DND-41 (cell line): ENCODE results near the gene C3orf62.
"Not testable (repeated sequence)": the region's sequence is repeated elsewhere in the genome, so short reads cannot be mapped to it uniquely, and the experiment has no call there.

ENCODE experiments used
- ATAC-seq: fragments of 200-7000 bp; cut with Tn5 transposase; 3 replicates; pipeline ENCODE4 v1.9.1; 2021; ENCODE audit warnings: low read depth; ENCODE audit not compliant: insufficient read depth
- DNase-seq: peaks from one replicate; pipeline ENCODE4 v3.0.0-alpha.2; 2020
- H2AFZ ChIP-seq: 2 replicates; pipeline ENCODE4 v1.6.0; 2012; ENCODE audit warnings: low read depth, low read length
- H3K27ac ChIP-seq: 2 replicates; pipeline ENCODE4 v1.5.1; 2012; ENCODE audit warnings: low read length, inconsistent platforms
- H3K27me3 ChIP-seq: fragments of 200-600 bp; sonication (generic); 2 replicates; pipeline ENCODE4 v1.6.0; 2012; ENCODE audit warnings: low read length, mild to moderate bottlenecking, inconsistent platforms; ENCODE audit not compliant: insufficient read depth, poor library complexity
- H3K36me3 ChIP-seq: 2 replicates; pipeline ENCODE4 v1.5.1; 2012; ENCODE audit warnings: low read length, inconsistent platforms; ENCODE audit not compliant: insufficient read depth
- H3K4me1 ChIP-seq: 2 replicates; pipeline ENCODE4 v1.5.1; 2012; ENCODE audit warnings: mild to moderate bottlenecking, low read length; ENCODE audit not compliant: insufficient read depth
- H3K4me2 ChIP-seq: 2 replicates; pipeline ENCODE4 v1.6.0; 2012; ENCODE audit warnings: mild to moderate bottlenecking, moderate library complexity, low read length, inconsistent platforms; ENCODE audit not compliant: insufficient read depth
- H3K4me3 ChIP-seq, 2 experiments: fragments of 200-600 bp in 1 of 2; shearing (Covaris generic) in 1 of 2; 2 replicates each; pipeline ENCODE4 v1.5.1; 2012 to 2016; ENCODE audit warnings: inconsistent platforms in 2 of 2, low read length in 2 of 2, mild to moderate bottlenecking in 2 of 2, low read depth in 1 of 2, moderate library complexity in 1 of 2
- H3K79me2 ChIP-seq: 2 replicates; pipeline ENCODE4 v1.6.0; 2012; ENCODE audit warnings: low read length, inconsistent platforms; ENCODE audit not compliant: insufficient read depth
- H3K9ac ChIP-seq: 2 replicates; pipeline ENCODE4 v1.6.0; 2012; ENCODE audit warnings: low read depth, mild to moderate bottlenecking, inconsistent platforms, low read length, moderate library complexity
- H3K9me3 ChIP-seq: 2 replicates; pipeline ENCODE4 v1.5.1; 2012; ENCODE audit warnings: low read length, moderate library complexity, mild to moderate bottlenecking, inconsistent platforms; ENCODE audit not compliant: insufficient read depth, severe bottlenecking
- H4K20me1 ChIP-seq: 2 replicates; pipeline ENCODE4 v1.6.0; 2012; ENCODE audit warnings: low read length; ENCODE audit not compliant: insufficient read depth
- CTCF ChIP-seq: IDR thresholded peaks from 2 replicates; pipeline ENCODE4 v1.5.1; 2012; ENCODE audit warnings: borderline replicate concordance, low read length, moderate library complexity, mild to moderate bottlenecking; ENCODE audit not compliant: poor library complexity, severe bottlenecking; ENCODE audit errors: extremely low read depth
- EZH2 ChIP-seq: IDR thresholded peaks from 3 replicates; pipeline ENCODE4 v1.6.1; 2012; ENCODE audit warnings: borderline replicate concordance, low read depth, mild to moderate bottlenecking, moderate library complexity, low read length, inconsistent platforms; ENCODE audit not compliant: severe bottlenecking

C3orf62 gene

GRCh38 chr3:49237344-49237743 lies 39.7 kb downstream of the C3orf62 start:
- no peak for TF ChIP-seq CTCF
- Histone ChIP-seq H3K9ac (no peak overlapping the region), H3K4me2 (no peak overlapping the region), H3K79me2 (no peaks in the 10 kb centered on the region), H3K4me1 (no peaks in the 10 kb centered on the region), H3K27me3 (no peaks in the 10 kb centered on the region), H2AFZ (no peak overlapping the region), H3K27ac (no peak overlapping the region), H3K9me3 (peaks cover 26% of the 10 kb centered on the region), H3K36me3 (no peaks in the 10 kb centered on the region), H4K20me1 (no peaks in the 10 kb centered on the region), H3K4me3 (no peak overlapping the region)
- DNase-seq (no peak), ATAC-seq (no peak)

GRCh38 chr3:49236226-49236625 lies 40.8 kb downstream of the C3orf62 start:
- H3K4me2 ChIP-seq = no peak overlapping the region
- H3K9ac ChIP-seq = no peak overlapping the region
- H4K20me1 ChIP-seq = no peaks in the 10 kb centered on the region
- no peaks in the 10 kb centered on the region for H3K79me2 ChIP-seq
- no peaks in the 10 kb centered on the region for H3K4me1 ChIP-seq
- H3K36me3 ChIP-seq = no peaks in the 10 kb centered on the region
- H3K27me3 ChIP-seq = no peaks in the 10 kb centered on the region
- no peak overlapping the region for H2AFZ ChIP-seq
- H3K9me3 ChIP-seq = peaks cover 27% of the 10 kb centered on the region
- H3K4me3 ChIP-seq = no peak overlapping the region
- DNase-seq (no peak), ATAC-seq (no peak)
- TF ChIP-seq EZH2 = no peak
- TF ChIP-seq CTCF = no peak
- H3K27ac ChIP-seq = no peak overlapping the region

GRCh38 chr3:49228817-49229216 lies 48.2 kb downstream of the C3orf62 start:
- peaks cover 31% of the 10 kb centered on the region for H3K9me3 ChIP-seq
- H3K4me2 ChIP-seq, H3K27ac ChIP-seq, H3K4me3 ChIP-seq, ATAC-seq, H3K9ac ChIP-seq, H4K20me1 ChIP-seq, H3K4me1 ChIP-seq, H3K79me2 ChIP-seq, H3K36me3 ChIP-seq, H3K27me3 ChIP-seq, H2AFZ ChIP-seq, DNase-seq: not testable (repeated sequence)

- H3K9ac ChIP-seq = no peak overlapping the region
- H3K36me3 ChIP-seq = no peaks in the 10 kb centered on the region
- no peak overlapping the region for H3K4me2 ChIP-seq
These were observed 55.0 kb downstream of the C3orf62 start for GRCh38 chr3:49222002-49222401.

GRCh38 chr3:49220985-49221563 lies 56.0 kb downstream of the C3orf62 start:
- H3K36me3 ChIP-seq, H3K79me2 ChIP-seq, H3K9me3 ChIP-seq, H3K27me3 ChIP-seq, H3K4me3 ChIP-seq, H3K4me1 ChIP-seq, H3K4me2 ChIP-seq, H2AFZ ChIP-seq, H3K9ac ChIP-seq, ATAC-seq, DNase-seq, H3K27ac ChIP-seq, H4K20me1 ChIP-seq: not testable (repeated sequence)

More at GRCh38 chr3:49222002-49222401, 55.0 kb downstream of the C3orf62 start:
- Histone ChIP-seq H3K79me2 (no peaks in the 10 kb centered on the region), H3K4me1 (no peaks in the 10 kb centered on the region), H3K4me3 (no peak overlapping the region), H2AFZ (no peak overlapping the region), H3K27me3 (no peaks in the 10 kb centered on the region), H3K27ac (no peak overlapping the region), H4K20me1 (no peaks in the 10 kb centered on the region), H3K9me3 (no peaks in the 10 kb centered on the region)
- DNase-seq = no peak
- TF ChIP-seq CTCF (no peak), EZH2 (no peak)
- ATAC-seq = no peak
